HuH-7 (cell line): Measurements from ENCODE around the gene C1QL2.

Experiments used
- DNase-seq: peaks from one replicate; pipeline ENCODE4 v3.0.0; 2011; ENCODE audit warnings: low spot score

C1QL2 gene

GRCh38 chr2:119137502-119137901 lies 21.0 kb downstream of the C1QL2 start:
- no peak for DNase-seq

- DNase-seq = no peak
These were observed 21.7 kb downstream of the C1QL2 start for GRCh38 chr2:119136872-119137271.

GRCh38 chr2:119136093-119136492 lies 22.5 kb downstream of the C1QL2 start:
- DNase-seq = no peak

DNA sequence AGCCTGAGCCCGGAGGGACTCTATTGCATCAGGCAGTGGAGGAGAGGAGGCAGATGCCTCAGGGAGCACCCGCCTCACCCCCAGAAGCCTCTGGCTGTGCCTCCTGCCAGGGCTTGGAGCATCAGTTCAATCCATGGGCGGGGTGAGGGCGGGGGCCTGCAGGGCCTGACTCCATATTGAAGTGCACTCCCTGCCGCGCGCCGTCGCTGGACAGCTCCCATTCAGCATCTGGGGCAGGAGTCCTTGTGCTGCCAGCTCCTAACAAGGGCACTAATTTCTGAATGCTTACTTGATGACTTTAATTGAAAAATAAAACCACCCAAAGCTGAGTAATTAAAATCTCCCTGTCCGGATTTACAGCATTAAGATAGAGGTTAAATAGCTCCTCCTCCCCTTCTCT lies 23.8 kb downstream of the C1QL2 start:
- no peak for DNase-seq

GRCh38 chr2:119126650-119127049 lies 31.9 kb downstream of the C1QL2 start:
- DNase-seq = peak; percentile 76

GRCh38 chr2:119123389-119123788 lies 35.2 kb downstream of the C1QL2 start:
- no peak for DNase-seq

DNA sequence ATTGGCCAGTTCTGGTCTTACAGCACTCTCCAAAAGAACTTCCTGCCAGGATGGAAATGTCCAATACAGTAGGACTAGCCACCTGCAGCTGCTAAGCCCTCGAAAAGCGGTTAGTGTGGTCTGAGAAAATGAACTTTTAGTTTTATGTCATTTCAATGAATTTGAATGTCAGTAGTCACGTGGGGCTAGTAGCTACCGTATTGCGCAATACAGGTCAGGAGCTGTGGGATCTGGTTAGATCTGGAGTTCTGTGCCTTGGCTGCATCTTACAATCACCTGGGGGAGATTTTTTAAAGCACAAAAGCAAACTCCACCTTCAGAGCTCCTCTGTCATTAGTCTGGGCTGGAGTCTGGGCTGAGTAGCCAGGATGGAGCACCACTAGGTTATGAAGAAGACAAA lies 35.9 kb downstream of the C1QL2 start:
- no peak for DNase-seq

DNA sequence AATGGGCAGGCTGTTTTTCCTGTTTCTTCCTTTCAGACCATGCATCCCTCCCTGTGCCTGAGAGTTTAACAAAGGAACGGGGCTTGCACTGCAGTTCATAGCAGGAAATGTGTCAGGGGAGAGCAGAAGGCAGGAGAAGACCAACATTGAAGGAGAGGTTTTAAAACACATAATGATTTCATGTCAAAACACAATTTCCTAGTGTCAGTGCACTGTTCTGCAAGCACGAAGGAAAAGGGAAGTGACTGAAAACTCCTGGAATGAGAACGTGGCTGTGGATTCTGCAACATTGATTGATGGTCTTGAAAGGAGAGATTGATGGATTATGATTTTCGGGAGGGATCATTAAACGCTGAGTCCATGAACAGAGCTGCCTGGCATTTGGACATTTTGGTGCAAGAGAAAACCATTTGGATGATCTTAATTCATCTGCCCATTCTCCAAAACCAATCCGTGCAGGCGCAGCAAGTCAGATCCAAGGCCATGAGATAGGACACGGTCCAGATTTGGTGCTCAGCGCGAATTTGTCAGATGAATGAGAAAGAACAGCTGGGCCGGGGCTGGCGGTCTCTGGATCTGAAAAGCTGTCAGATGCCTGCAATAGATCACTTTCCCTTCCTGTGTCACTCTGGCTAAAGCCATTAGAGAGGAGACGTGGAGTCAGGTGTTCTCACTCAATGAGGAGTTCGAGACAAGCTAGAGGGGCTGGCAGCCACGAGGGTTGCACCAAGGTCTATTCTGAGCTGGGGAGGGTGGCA lies 38.4 kb downstream of the C1QL2 start:
- DNase-seq = no peak

DNA sequence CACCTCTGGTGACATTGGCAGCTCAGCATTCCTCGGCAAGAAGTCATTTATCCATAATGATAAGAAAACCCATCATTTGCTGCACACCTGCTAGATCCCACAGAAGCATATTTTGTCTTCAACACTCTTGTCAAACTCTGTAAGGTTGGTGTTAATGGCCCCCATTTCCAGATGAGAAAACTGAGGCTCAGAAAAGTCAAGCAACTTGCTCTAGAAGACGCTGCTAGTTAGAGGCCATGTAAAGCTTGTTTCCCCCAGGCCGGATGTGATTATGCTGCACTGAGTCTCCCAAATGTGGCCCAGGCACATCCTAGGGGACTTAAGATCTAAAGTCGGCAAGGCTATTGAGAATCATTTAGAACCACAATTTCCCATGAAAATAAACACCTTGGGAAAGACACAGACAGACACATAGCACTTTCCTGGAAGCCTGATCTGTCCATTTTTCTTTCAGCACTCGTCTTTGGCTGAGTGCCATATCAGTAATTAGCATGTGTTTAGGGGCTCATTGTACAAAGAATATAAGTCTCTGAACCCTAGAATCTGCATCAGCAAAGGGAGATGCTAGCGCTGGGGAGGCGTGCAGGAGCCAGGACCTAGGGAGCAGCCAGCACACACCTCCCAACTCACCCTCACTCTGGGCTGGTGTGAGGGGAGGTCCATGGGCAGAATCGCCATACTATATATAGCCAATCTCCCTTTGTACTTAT lies 39.3 kb downstream of the C1QL2 start:
- DNase-seq = no peak

DNA sequence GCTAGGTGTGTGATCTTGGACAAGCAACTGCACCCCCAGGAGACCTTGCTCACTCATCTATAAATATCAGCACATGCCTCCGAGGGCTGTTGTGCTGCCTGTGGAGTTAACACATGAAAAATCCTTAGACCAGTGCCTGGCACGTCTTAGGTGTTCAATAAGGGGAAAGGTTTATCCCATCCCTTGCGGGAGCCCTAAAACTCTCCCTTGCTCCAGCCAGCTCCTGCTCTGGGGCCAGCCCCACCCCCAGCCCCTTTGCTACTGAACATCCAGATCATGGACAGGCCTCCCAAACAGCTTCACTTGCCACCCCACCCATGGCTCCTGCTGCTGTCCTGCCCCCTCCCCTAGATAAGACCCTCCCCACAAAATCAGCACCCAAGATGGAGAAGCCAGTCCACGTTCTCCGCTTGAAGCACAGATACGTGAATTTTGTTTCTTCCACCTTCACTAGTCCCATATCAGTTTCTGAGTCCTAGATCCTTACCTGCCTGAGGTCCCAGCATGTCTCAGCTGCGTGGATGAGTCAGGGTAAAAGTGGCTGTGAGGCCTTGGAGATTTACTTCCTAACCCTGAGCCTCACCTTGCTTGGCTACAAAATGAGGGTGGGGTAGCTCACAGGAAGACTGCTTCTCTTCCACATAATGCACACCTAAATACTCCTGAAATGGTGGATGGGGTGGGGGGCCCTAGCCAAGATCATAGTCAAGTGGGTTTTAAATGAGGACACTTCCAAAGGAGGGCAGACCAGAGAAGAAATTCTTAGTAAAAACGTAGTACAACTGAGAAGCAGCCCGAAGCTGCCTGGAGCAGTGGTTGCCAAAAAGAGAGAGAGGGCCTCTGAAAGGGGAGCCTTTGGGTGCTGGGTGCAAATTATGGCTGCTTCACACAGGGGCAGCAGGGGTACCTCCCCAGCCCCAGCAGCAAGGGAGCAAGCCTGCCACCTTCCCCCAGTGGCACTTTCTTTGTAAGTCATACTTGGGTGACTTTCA lies 40.4 kb downstream of the C1QL2 start:
- no peak for DNase-seq

- no peak for DNase-seq
These were observed 41.1 kb downstream of the C1QL2 start for GRCh38 chr2:119117408-119117807.

- DNase-seq = no peak
These were observed 41.9 kb downstream of the C1QL2 start for GRCh38 chr2:119116411-119117295.

GRCh38 chr2:119114266-119114665 lies 44.3 kb downstream of the C1QL2 start:
- no peak for DNase-seq

DNA sequence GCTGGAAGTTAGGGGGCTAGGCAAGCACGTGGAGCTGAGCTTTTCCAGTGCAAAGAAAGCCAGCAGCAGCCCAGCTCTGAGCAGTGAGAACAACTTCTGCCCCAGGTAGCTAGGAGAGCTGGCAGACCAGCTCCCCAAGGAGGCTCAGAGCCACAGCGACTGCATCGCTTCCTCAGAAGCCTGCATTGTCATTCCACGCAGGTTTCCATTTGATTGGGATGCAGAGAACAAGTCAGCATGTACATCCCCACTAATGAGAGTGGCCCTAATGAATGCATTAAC lies 45.1 kb downstream of the C1QL2 start:
- no peak for DNase-seq

DNA sequence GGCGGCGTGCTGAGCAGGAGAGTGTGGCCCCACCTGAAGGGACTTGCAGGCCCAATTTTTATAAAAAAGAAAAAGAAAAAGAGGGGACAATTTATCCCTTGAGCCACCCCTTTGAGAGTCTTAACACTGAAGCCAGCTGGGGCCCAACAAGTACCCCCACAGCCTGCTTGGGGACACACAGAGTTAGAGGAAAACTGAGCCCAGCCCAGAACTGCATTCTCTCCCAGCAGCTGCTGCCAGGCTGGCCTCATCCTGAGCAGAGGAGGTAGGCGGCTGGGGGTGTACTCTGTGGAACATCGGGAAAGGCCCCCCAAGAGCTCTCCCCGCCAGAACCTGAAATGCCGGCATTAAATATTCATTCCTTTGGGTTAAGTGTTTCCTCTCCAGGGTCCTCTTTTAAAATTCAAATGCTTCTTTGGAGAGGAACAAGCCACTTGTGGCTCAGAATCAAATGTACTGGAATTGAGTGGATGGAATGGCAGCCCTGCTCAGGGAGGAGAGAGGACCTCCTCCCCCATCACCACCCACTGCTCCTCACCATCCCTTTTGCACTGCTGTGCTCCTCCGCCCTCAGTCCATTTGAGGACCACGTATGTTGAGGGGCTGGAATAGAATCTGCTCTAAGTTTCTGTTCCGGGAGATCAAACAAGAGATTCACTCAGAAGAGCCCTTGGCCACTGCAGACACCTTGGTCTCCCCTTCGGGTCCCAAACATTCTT lies 45.6 kb downstream of the C1QL2 start:
- DNase-seq = no peak

GRCh38 chr2:119112230-119112629 lies 46.3 kb downstream of the C1QL2 start:
- no peak for DNase-seq

DNA sequence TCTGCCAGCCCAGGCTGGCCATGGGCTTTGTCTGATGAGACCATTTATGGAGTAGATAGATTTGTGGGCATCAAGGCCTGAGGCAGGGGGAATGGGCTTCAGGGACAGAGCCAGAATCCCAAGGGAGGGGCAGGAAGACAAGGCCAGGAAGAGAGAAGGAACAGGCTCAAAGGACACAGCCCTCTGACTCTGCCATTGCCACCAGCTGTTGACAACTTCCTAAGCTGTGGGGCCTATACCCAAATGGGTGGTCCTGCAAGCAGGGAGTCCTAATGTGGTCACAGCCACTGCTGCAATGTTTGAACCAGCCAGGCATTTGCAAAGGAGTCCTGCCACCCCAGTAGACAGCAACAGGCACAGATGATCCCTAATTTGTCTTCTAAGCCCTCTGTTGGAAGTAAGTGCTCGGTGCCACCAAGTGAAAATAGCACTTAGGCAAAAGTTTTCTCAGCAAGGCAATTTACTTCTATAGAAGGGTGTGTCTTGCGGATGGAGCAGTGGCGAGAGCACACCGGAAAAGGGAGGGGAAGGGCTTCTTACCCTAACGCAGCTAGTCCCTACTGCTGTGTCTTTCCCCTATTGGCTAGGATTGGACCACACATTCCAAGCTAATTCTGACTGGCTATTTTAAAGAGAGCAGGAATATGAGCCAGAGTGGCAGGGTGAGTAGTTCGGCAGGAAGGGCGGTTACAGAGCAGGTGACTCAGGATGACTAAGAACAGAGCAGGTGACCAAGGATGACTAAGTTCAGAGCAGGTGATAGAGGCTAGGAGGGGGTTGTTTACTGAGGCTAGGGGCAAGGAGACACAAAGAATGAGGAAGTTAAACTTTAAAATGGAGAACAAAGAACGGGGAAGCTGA lies 47.2 kb downstream of the C1QL2 start:
- no peak for DNase-seq

GRCh38 chr2:119109866-119110265 lies 48.7 kb downstream of the C1QL2 start:
- DNase-seq = no peak

DNA sequence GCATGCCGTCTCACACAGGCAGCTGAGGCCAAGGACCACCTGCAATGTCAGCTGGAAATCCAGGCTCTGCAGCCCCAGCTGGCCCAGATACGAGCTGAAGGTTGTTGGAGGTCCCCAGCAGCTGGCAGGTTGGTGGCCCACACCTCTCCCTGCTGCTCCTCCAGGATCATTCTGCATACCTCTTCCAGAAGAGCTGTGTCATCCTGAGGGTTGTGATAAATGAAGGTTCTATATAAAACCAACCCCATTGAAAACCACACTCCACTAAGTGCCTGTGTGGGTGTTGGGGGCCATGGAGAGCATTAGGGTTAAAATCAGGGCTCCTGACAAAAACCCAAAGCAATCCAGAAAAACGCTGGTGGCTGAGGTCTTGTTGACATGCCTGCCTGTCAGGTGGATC lies 50.4 kb downstream of the C1QL2 start:
- no peak for DNase-seq

GRCh38 chr2:119106301-119106897 lies 52.2 kb downstream of the C1QL2 start:
- peak; percentile 19 for DNase-seq
